Uterus (tissue), 4 donors: ENCODE data around the gene LMAN2. TPM values are rescaled to one million over a fixed set of nuclear protein-coding genes. Genes with fewer than 3 reads are reported as not detected.

ENCODE experiments used
- DNase-seq, 2 donors: peaks; one replicate each; pipeline ENCODE4 v3.0.0-alpha.2; 2019 to 2020
- H3K27ac ChIP-seq, 2 donors: fragments of 200-600 bp; sonication (generic); 1 replicate in 1 of 2; 2 replicates in 1 of 2; pipeline ENCODE4 v1.5.1; 2016 to 2018
- H3K27me3 ChIP-seq, 2 donors: fragments of 200-600 bp; sonication (generic); one replicate each; pipeline ENCODE4 v1.5.1; 2018 to 2019; ENCODE audit warnings: control low read depth in 1 of 2
- H3K36me3 ChIP-seq, 2 donors: fragments of 200-600 bp; sonication (generic); one replicate each; pipeline ENCODE4 v1.5.1; 2019; ENCODE audit warnings: control low read depth in 1 of 2
- H3K4me1 ChIP-seq, 2 donors: fragments of 200-600 bp; sonication (generic); one replicate each; pipeline ENCODE4 v1.5.1; 2018 to 2019; ENCODE audit warnings: control low read depth in 1 of 2
- H3K4me3 ChIP-seq, 2 donors: fragments of 200-600 bp; sonication (generic); 1 replicate in 1 of 2; 2 replicates in 1 of 2; pipeline ENCODE4 v1.5.1; 2018 to 2019; ENCODE audit warnings: mild to moderate bottlenecking in 1 of 2
- H3K9me3 ChIP-seq, 2 donors: fragments of 200-600 bp; sonication (generic); one replicate each; pipeline ENCODE4 v1.5.1; 2019; ENCODE audit warnings: control low read depth in 1 of 2
- CTCF ChIP-seq, 4 experiments: fragments of 200-600 bp in 2 of 4; fragments of 450-650 bp in 2 of 4; sonication (generic) in 2 of 4; IDR thresholded peaks; one replicate each; pipeline ENCODE4 v1.5.1; 2016 to 2019; ENCODE audit warnings: antibody characterized with exemption in 4 of 4, mild to moderate bottlenecking in 2 of 4, moderate library complexity in 1 of 4
- POLR2A ChIP-seq, 2 donors: fragments of 450-650 bp; IDR thresholded peaks; one replicate each; pipeline ENCODE4 v1.6.1; 2016; ENCODE audit warnings: antibody characterized with exemption in 2 of 2, mild to moderate bottlenecking in 1 of 2, moderate library complexity in 1 of 2
- intact Hi-C: fragments of 100-400 bp; cut with DNase I; formaldehyde crosslinking; loops from one replicate; pipeline ENCODE4 v1.15.1; 2023; ENCODE audit warnings: low total_unique reads
- total RNA-seq, 4 donors: library from RNA; depleted of rRNA in 3 of 4; stranded (reverse); fragments of >200 nt in 3 of 4; gene quantifications; one replicate each; pipeline versions ENCODE4 v1.1.0 to v1.2.4, GENCODE V29; 2014 to 2023
- donor health status: DM: yes; HTN: yes; CAD: no.

LMAN2 gene
- total RNA-seq: 100 to 1,000 TPM in 3 of 4 donors, 10 to 100 TPM in 1; 83.2 to 210 (median 170) TPM

GRCh38 chr5:177351392-177352329 is at the start of gene LMAN2:
Gene LMAN2, minus strand, starts transcription at chr5:177351668. Its CDS starts 21 bp downstream, at chr5:177351647.
- no peaks in the 10 kb centered on the region for H3K27me3 ChIP-seq
- no peaks in the 10 kb centered on the region for H3K9me3 ChIP-seq
- peak in 1 of 2 donors; percentile 46 for TF ChIP-seq POLR2A (IDR thresholded peaks at IDR 0.05)
- no peak for TF ChIP-seq CTCF (IDR thresholded peaks at IDR 0.05)
- H3K4me3 ChIP-seq: peak within 1 kb of the TSS; percentile 66 to 81
- H3K27ac ChIP-seq: peak within 1 kb of the TSS; percentile 90 to 92
- H3K36me3 ChIP-seq: no peaks in the 10 kb centered on the region
- H3K4me1 ChIP-seq: peaks cover 6 to 9% of the 10 kb centered on the region in 2 donors
- peak; percentile 92 to 95 for DNase-seq
- intact Hi-C loops: no loop called here

GRCh38 chr5:177399997-177400868 is 48.8 kb upstream of the LMAN2 start, which contains the start of gene PFN3:
Gene PFN3, minus strand, starts transcription at chr5:177400661. Its CDS starts 85 bp downstream, at chr5:177400576.
- Histone ChIP-seq H3K4me1 (peaks cover 0 to 25% of the 10 kb centered on the region in 2 donors), H3K27me3 (peaks cover 39 to 40% of the 10 kb centered on the region in 2 donors), H3K36me3 (no peaks in the 10 kb centered on the region), H3K27ac (no peak within 1 kb of the TSS), H3K9me3 (no peaks in the 10 kb centered on the region), H3K4me3 (no peak within 1 kb of the TSS)
- intact Hi-C loops: loop anchor here (5.0 kb wide), 1 partner anchor 52 kb away; no protein-coding TSS in a partner anchor
- TF ChIP-seq CTCF (IDR thresholded peaks at IDR 0.05) (no peak), POLR2A (IDR thresholded peaks at IDR 0.05) (no peak)
- no peak for DNase-seq

GRCh38 chr5:177397875-177398390 is 46.5 kb upstream of the LMAN2 start:
- H3K27ac ChIP-seq: no peak overlapping the region
- peaks cover 0 to 8% of the 10 kb centered on the region in 2 donors for H3K4me1 ChIP-seq
- intact Hi-C loops: no loop called here
- TF ChIP-seq CTCF (IDR thresholded peaks at IDR 0.05): no peak
- no peaks in the 10 kb centered on the region for H3K9me3 ChIP-seq
- H3K27me3 ChIP-seq: peaks cover 26 to 36% of the 10 kb centered on the region in 2 donors
- DNase-seq: no peak
- no peaks in the 10 kb centered on the region for H3K36me3 ChIP-seq
- H3K4me3 ChIP-seq: no peak overlapping the region

GRCh38 chr5:177396807-177397206 is 45.3 kb upstream of the LMAN2 start:
- no peak for TF ChIP-seq POLR2A (IDR thresholded peaks at IDR 0.05)
- no peak for TF ChIP-seq CTCF (IDR thresholded peaks at IDR 0.05)
- peaks cover 17 to 25% of the 10 kb centered on the region in 2 donors for H3K27me3 ChIP-seq

More at GRCh38 chr5:177396807-177397206, 45.3 kb upstream of the LMAN2 start:
- DNase-seq: no peak
- Histone ChIP-seq H3K4me1 (peaks cover 0 to 8% of the 10 kb centered on the region in 2 donors), H3K9me3 (no peaks in the 10 kb centered on the region), H3K27ac (no peak overlapping the region), H3K36me3 (no peaks in the 10 kb centered on the region), H3K4me3 (no peak overlapping the region)
- intact Hi-C loops: no loop called here
